Cardiac fibroblast (primary cell): ENCODE data around the gene AASS.

Source experiments
- DNase-seq, 2 donors: peaks; one replicate each; pipeline versions ENCODE4 v3.0.0 to v3.0.0-alpha.2; 2010; ENCODE audit warnings: low read depth in 2 of 2
- H3K4me3 ChIP-seq, 2 donors: replicated peaks in 1 of 2; 1 replicate in 1 of 2; 2 replicates in 1 of 2; pipeline ENCODE4 v1.5.1; 2011; ENCODE audit warnings: low read depth in 2 of 2, low read length in 2 of 2, mild to moderate bottlenecking in 2 of 2, moderate library complexity in 1 of 2
- TF ChIP-seq, protein P1 (sequence below): IDR thresholded peaks from one replicate; pipeline ENCODE4 v1.5.1; 2011; ENCODE audit warnings: low read depth, mild to moderate bottlenecking, low read length, inconsistent platforms

The AASS gene

DNA sequence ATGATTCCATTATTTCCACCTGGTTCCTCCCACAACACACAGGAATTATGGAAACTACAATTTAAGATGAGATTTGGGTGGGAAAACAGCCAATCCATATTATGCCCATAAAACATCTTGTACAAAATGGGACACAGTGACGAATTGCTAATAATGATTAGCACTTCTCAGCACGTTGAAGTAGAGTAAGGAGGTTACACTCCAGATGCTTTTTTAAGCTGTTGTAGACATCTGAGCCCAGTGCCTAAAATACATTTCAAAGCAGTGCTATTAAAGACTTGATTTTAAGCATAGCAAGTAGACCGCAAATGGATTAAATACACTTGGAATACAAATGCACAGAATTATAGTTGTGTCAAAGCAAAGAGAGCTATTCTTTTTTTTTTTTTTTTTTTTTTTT is 105.9 kb downstream of the AASS start:
- H3K4me3 ChIP-seq, result no peak overlapping the region
- DNase-seq, result no peak
- TF ChIP-seq, protein P1, sequence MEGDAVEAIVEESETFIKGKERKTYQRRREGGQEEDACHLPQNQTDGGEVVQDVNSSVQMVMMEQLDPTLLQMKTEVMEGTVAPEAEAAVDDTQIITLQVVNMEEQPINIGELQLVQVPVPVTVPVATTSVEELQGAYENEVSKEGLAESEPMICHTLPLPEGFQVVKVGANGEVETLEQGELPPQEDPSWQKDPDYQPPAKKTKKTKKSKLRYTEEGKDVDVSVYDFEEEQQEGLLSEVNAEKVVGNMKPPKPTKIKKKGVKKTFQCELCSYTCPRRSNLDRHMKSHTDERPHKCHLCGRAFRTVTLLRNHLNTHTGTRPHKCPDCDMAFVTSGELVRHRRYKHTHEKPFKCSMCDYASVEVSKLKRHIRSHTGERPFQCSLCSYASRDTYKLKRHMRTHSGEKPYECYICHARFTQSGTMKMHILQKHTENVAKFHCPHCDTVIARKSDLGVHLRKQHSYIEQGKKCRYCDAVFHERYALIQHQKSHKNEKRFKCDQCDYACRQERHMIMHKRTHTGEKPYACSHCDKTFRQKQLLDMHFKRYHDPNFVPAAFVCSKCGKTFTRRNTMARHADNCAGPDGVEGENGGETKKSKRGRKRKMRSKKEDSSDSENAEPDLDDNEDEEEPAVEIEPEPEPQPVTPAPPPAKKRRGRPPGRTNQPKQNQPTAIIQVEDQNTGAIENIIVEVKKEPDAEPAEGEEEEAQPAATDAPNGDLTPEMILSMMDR, result no peak

DNA sequence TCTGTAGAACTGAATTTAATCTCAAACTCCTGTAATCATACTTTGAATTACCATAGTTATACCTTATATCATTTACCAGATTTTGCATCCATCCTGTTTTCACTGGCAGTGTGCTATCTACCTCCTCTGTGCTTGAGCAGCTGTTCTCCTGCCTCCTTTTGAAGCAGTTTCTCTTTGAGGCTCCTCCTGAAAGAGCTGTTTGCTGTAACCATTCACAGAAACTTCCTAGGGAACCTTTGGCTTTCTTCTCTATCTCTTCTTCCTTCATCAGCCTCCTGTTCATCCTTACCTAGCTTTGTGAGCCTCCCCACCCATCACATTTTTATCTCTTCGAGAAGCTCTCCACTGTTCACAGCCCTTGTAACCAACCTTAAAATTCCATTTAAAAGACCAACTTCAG is 108.2 kb downstream of the AASS start:
- no peak overlapping the region for H3K4me3 ChIP-seq
- TF ChIP-seq, protein P1, result no peak
- DNase-seq, result no peak

DNA sequence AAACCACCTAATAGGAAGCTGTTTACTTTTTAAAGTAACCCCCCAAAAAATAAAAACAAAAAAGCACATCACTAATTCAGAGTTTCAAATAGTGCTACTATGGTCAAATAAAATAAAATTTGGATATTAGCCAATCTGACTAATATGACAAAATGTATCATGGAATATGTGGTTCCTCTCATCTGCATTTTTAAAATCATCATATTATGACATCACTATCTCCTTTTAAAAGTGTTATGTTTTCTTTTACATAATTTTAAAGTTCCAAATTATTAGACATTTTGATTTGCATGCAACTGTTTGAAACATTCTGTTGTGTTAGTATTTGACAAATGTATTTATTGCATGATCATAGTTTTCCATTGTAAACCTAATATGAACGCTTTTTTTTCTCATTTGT is 110.4 kb downstream of the AASS start:
- no peak for DNase-seq
- no peak overlapping the region for H3K4me3 ChIP-seq
- TF ChIP-seq, protein P1, result no peak

DNA sequence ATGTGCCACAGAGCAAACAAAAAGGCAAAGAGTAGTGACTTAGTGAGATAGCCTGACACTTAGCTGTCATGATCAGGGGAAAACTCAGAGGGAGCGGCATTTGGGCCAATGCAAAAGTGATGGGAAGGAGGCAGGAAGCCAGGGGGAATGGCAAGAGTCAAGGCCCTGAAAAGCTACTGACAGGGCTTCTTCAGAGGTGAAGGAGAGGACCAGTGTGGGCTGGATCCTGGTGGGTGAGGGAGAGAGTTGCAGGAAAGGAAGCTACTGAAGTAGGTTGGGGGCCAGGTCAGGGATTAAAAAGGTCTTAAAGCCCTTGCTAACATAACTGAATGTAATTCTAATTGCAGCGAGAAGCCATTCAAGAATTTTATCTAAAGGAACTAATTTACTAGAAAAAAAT is 117.0 kb downstream of the AASS start:
- TF ChIP-seq, protein P1, result no peak
- no peak overlapping the region for H3K4me3 ChIP-seq
- DNase-seq, result no peak
